Progenitor cell of endocrine pancreas (in vitro differentiated cells): ENCODE results near the gene ASAH2. TPM values are rescaled to one million over a fixed set of nuclear protein-coding genes. Genes with fewer than 3 reads are reported as not detected.

Experiments
- DNase-seq: peaks from one replicate; pipeline ENCODE4 v3.0.0; 2021; ENCODE audit warnings: low spot score; ENCODE audit not compliant: unreplicated experiment
- H3K27ac Mint-ChIP-seq: 2 replicates; pipeline ENCODE4 v1.8.0; 2021; ENCODE audit warnings: mild to moderate bottlenecking, moderate library complexity, mixed read lengths
- H3K27me3 Mint-ChIP-seq: 2 replicates; pipeline ENCODE4 v1.8.0; 2021; ENCODE audit warnings: mixed read lengths
- H3K36me3 Mint-ChIP-seq: 2 replicates; pipeline ENCODE4 v1.8.0; 2022; ENCODE audit warnings: mixed read lengths; ENCODE audit not compliant: insufficient read depth
- H3K4me1 Mint-ChIP-seq: 2 replicates; pipeline ENCODE4 v1.8.0; 2021; ENCODE audit warnings: low read depth, mixed read lengths
- H3K4me3 Mint-ChIP-seq: 2 replicates; pipeline ENCODE4 v1.8.0; 2021; ENCODE audit warnings: low read depth, mild to moderate bottlenecking, moderate library complexity, mixed read lengths
- H3K9me3 Mint-ChIP-seq: 2 replicates; pipeline ENCODE4 v1.8.0; 2021; ENCODE audit warnings: low read depth, mixed read lengths
- total RNA-seq: library from RNA; stranded (reverse); gene quantifications from 2 replicates; pipeline ENCODE4 v1.2.1, GENCODE V29; 2021
- TF ChIP-seq, protein P1 (sequence below): fragments of 200-600 bp; sonication (generic); IDR thresholded peaks from one replicate; pipeline ENCODE4 v1.5.0; 2021; ENCODE audit warnings: antibody characterized with exemption, mild to moderate bottlenecking; ENCODE audit not compliant: unreplicated experiment

ASAH2 gene
- total RNA-seq, 1 donor from 2014 or later: 6.6 TPM

DNA sequence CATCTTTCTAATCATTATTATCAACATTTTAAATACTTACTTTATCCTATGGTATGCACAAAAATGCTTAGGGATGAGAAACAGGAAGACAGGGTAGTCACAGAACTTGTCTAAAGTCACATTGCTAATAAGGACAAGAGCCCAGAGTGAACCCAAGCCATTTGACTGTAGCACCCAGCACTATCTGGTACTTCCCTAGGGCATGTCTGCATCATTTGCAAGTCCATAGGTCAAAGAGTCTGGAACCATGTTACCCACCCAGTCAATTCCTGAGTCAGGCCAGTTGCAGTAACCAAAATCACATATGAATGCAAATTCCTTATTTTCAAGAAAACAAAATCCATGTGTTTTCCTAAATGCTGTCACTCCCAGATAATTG, 19.1 kb downstream of the ASAH2 start:
- Mint-ChIP-seq H3K4me3 (no peak overlapping the region), H3K27ac (no peak overlapping the region), H3K9me3 (no peaks in the 10 kb centered on the region), H3K4me1 (peaks cover 22% of the 10 kb centered on the region), H3K27me3 (peaks cover 66% of the 10 kb centered on the region), H3K36me3 (no peaks in the 10 kb centered on the region)
- TF ChIP-seq, protein P1, sequence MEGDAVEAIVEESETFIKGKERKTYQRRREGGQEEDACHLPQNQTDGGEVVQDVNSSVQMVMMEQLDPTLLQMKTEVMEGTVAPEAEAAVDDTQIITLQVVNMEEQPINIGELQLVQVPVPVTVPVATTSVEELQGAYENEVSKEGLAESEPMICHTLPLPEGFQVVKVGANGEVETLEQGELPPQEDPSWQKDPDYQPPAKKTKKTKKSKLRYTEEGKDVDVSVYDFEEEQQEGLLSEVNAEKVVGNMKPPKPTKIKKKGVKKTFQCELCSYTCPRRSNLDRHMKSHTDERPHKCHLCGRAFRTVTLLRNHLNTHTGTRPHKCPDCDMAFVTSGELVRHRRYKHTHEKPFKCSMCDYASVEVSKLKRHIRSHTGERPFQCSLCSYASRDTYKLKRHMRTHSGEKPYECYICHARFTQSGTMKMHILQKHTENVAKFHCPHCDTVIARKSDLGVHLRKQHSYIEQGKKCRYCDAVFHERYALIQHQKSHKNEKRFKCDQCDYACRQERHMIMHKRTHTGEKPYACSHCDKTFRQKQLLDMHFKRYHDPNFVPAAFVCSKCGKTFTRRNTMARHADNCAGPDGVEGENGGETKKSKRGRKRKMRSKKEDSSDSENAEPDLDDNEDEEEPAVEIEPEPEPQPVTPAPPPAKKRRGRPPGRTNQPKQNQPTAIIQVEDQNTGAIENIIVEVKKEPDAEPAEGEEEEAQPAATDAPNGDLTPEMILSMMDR: no peak
- DNase-seq: no peak

DNA sequence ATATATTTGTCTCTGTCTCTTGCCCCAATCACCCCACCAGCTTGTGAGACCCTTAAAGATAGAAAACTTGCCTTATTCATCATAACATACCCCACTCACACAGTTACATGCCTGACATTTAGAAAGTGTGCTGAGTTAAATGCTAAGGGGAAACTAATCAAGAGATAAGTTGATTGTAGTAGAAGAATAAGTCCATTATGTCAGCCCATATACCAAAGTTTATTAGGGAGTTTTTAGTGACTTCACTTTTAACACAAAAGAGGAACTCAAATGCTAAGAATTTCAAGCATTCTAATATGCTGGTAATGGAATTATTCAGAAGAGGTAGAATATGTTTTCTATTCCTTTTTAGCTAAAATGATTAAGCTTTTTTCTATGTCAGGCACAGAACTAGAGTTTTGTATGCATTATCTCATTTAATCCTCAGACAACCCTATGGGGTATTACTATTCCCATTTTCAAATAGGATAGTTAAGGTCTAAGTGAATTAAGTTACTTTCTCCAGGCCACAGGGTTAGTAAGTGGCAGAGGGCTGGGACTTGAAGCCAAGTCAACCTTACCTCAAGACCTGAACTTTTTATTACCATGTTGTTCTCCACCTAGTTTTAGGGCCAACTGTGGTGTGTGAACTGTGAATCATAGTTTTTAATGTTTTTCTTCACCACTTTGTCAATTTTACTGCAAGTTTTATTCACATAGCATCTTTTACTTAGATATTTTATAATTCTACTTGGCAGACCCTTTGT, 19.6 kb downstream of the ASAH2 start:
- no peak for DNase-seq
- Mint-ChIP-seq H3K27me3 (peaks cover 61% of the 10 kb centered on the region), H3K4me3 (no peak overlapping the region), H3K36me3 (no peaks in the 10 kb centered on the region), H3K9me3 (no peaks in the 10 kb centered on the region), H3K27ac (no peak overlapping the region), H3K4me1 (peaks cover 23% of the 10 kb centered on the region)
- TF ChIP-seq, protein P1: no peak

DNA sequence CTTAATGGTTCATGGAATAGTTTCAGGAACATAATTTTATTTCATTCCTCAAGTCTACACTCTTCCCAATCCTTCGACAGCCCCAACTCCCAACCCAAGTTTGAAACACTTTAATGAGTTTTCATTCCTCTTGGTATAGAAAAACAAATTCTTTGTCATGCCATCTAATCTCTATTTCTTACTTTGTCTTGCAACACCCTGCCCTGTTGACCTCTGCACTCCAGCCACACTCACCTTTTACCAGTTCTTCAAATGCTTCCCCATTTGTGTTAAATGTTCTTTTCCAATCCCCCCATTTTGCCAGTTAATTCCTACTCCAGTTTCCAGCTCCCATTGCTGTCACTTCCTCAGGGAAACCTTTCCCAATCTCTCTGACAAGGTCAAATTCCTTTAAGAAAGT, 21.9 kb downstream of the ASAH2 start:
- DNase-seq: no peak
- Mint-ChIP-seq H3K4me3 (no peak overlapping the region), H3K27ac (no peak overlapping the region), H3K27me3 (peaks cover 53% of the 10 kb centered on the region), H3K9me3 (no peaks in the 10 kb centered on the region), H3K4me1 (peaks cover 16% of the 10 kb centered on the region), H3K36me3 (no peaks in the 10 kb centered on the region)
- TF ChIP-seq, protein P1: no peak

DNA sequence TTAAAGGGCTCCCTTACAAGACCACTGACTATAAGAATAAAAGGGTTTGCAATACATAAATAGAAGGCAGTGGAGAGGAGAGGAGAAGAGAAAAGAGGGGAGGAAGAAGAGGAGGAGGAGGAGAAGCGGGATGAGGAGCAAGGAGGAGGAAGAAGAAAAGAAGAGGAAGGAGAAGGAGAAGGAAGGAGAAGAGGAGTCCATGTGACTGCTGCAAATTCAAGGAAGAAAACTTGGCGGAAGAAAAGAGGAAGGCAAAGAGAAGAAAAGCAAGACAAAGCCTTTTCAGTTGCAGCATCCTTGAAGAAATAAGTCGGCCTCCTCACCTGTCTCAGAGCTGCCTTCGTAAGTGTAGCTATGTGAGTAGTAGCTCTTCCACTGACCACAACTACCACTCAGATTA, 22.6 kb downstream of the ASAH2 start:
- Mint-ChIP-seq H3K27me3 (peaks cover 51% of the 10 kb centered on the region), H3K4me1 (peaks cover 8% of the 10 kb centered on the region), H3K9me3 (no peaks in the 10 kb centered on the region), H3K4me3 (no peak overlapping the region), H3K36me3 (no peaks in the 10 kb centered on the region), H3K27ac (no peak overlapping the region)
- TF ChIP-seq, protein P1: no peak
- no peak for DNase-seq

- H3K9me3 Mint-ChIP-seq: no peaks in the 10 kb centered on the region
- H3K27me3 Mint-ChIP-seq: peaks cover 37% of the 10 kb centered on the region
- DNase-seq: no peak
- H3K4me3 Mint-ChIP-seq: no peak overlapping the region
- TF ChIP-seq, protein P1: no peak
- no peaks in the 10 kb centered on the region for H3K36me3 Mint-ChIP-seq
- H3K4me1 Mint-ChIP-seq: peaks cover 6% of the 10 kb centered on the region
- H3K27ac Mint-ChIP-seq: no peak overlapping the region
Measured at GRCh38 chr10:50226610-50227009, 24.7 kb downstream of the ASAH2 start.
